ENCODE results near the gene FHOD3.

- TF ChIP-seq MAZ (IDR thresholded peaks at IDR 0.05; ENCODE audit: borderline replicate concordance, low read depth, low read length), result no peak
- TF ChIP-seq REST (IDR thresholded peaks at IDR 0.05), result no peak
- no peak for TF ChIP-seq CTCF (IDR thresholded peaks at IDR 0.05)
- no peak for TF ChIP-seq MAX (IDR thresholded peaks at IDR 0.05)
- TF ChIP-seq EP300 (IDR thresholded peaks at IDR 0.05), result no peak
- no peak for TF ChIP-seq SMC3 (IDR thresholded peaks at IDR 0.05)
- no peak for TF ChIP-seq POLR2A (IDR thresholded peaks at IDR 0.05; ENCODE audit: low read length)
Measured at GRCh38 chr18:36436387-36436786, 138.9 kb downstream of the FHOD3 start.
